ACC112 (cell line): ENCODE results near the gene RBM17.
"Not testable (repeated sequence)": the region's sequence is repeated elsewhere in the genome, so short reads cannot be mapped to it uniquely, and the experiment has no call there.

Source experiments
- H2AFZ ChIP-seq: fragments of 200-600 bp; sonication (generic); one replicate; pipeline ENCODE4 v1.6.0; 2017; ENCODE audit warnings: antibody characterized with exemption, low read length; ENCODE audit not compliant: unreplicated experiment
- H3K27ac ChIP-seq: fragments of 200-600 bp; sonication (generic); 2 replicates; pipeline ENCODE4 v1.5.1; 2014; ENCODE audit warnings: low read depth, mild to moderate bottlenecking, antibody characterized with exemption, low read length, moderate library complexity
- H3K27me3 ChIP-seq: fragments of 200-600 bp; sonication (generic); 2 replicates; pipeline ENCODE4 v1.6.1; 2014; ENCODE audit warnings: mild to moderate bottlenecking, antibody characterized with exemption, low read length, moderate library complexity, mixed read lengths; ENCODE audit not compliant: insufficient read depth
- H3K36me3 ChIP-seq: fragments of 200-600 bp; sonication (generic); 2 replicates; pipeline ENCODE4 v1.6.1; 2016; ENCODE audit warnings: mild to moderate bottlenecking, antibody characterized with exemption, low read length, moderate library complexity, mixed read lengths; ENCODE audit not compliant: insufficient read depth
- H3K4me1 ChIP-seq: fragments of 200-600 bp; sonication (generic); one replicate; pipeline ENCODE4 v1.6.1; 2016; ENCODE audit warnings: low read length, mixed read lengths; ENCODE audit not compliant: insufficient read depth, unreplicated experiment, control insufficient read depth
- H3K4me3 ChIP-seq: fragments of 200-600 bp; sonication (generic); 2 replicates; pipeline ENCODE4 v1.5.1; 2014; ENCODE audit warnings: mild to moderate bottlenecking, low read depth, low read length
- H3K79me2 ChIP-seq: fragments of 200-600 bp; sonication (generic); one replicate; pipeline ENCODE4 v1.6.0; 2016; ENCODE audit warnings: low read length; ENCODE audit not compliant: control insufficient read depth, unreplicated experiment, insufficient read depth

RBM17 gene

GRCh38 chr10:6058682-6059475, 30.0 kb upstream of the RBM17 start:
- no peak overlapping the region for H3K27ac ChIP-seq
- H3K36me3 ChIP-seq: no peaks in the 10 kb centered on the region
- H3K4me1 ChIP-seq: no peaks in the 10 kb centered on the region
- H3K4me3 ChIP-seq: no peak overlapping the region
- peaks cover 41% of the 10 kb centered on the region for H3K27me3 ChIP-seq
- no peaks in the 10 kb centered on the region for H3K79me2 ChIP-seq
- no peak overlapping the region for H2AFZ ChIP-seq

GRCh38 chr10:6059506-6059905, 29.3 kb upstream of the RBM17 start:
- no peaks in the 10 kb centered on the region for H3K4me1 ChIP-seq
- H3K4me3 ChIP-seq: no peak overlapping the region
- H3K27me3 ChIP-seq: peaks cover 41% of the 10 kb centered on the region
- no peak overlapping the region for H2AFZ ChIP-seq
- no peaks in the 10 kb centered on the region for H3K36me3 ChIP-seq
- no peaks in the 10 kb centered on the region for H3K79me2 ChIP-seq
- no peak overlapping the region for H3K27ac ChIP-seq

GRCh38 chr10:6061056-6061455, 27.8 kb upstream of the RBM17 start:
- no peaks in the 10 kb centered on the region for H3K36me3 ChIP-seq
- H3K27ac ChIP-seq: no peak overlapping the region
- H3K27me3 ChIP-seq: peaks cover 33% of the 10 kb centered on the region
- no peak overlapping the region for H3K4me3 ChIP-seq
- H3K79me2 ChIP-seq: no peaks in the 10 kb centered on the region
- H2AFZ ChIP-seq: no peak overlapping the region
- H3K4me1 ChIP-seq: peaks cover 7% of the 10 kb centered on the region

- Histone ChIP-seq H3K27me3 (peaks cover 31% of the 10 kb centered on the region), H3K4me1 (peaks cover 10% of the 10 kb centered on the region), H3K27ac (no peak within 1 kb of the TSS), H3K4me3 (no peak within 1 kb of the TSS), H3K79me2 (no peaks in the 10 kb centered on the region), H2AFZ (no peak within 1 kb of the TSS), H3K36me3 (no peaks in the 10 kb centered on the region)
Measured at GRCh38 chr10:6062101-6062771, 26.6 kb upstream of the RBM17 start, which contains the start of gene IL2RA. Gene IL2RA, minus strand, starts transcription at chr10:6062367. Its CDS starts 216 bp downstream, at chr10:6062151.

GRCh38 chr10:6064119-6064518, 24.7 kb upstream of the RBM17 start:
- peaks cover 28% of the 10 kb centered on the region for H3K27me3 ChIP-seq
- no peak overlapping the region for H3K4me3 ChIP-seq
- no peaks in the 10 kb centered on the region for H3K36me3 ChIP-seq
- H2AFZ ChIP-seq: no peak overlapping the region
- no peak overlapping the region for H3K27ac ChIP-seq
- H3K4me1 ChIP-seq: peaks cover 10% of the 10 kb centered on the region
- H3K79me2 ChIP-seq: no peaks in the 10 kb centered on the region

GRCh38 chr10:6064726-6065125, 24.1 kb upstream of the RBM17 start:
- peaks cover 10% of the 10 kb centered on the region for H3K4me1 ChIP-seq
- not testable (repeated sequence) for H2AFZ ChIP-seq, H3K36me3 ChIP-seq, H3K4me3 ChIP-seq, H3K79me2 ChIP-seq, H3K27ac ChIP-seq
- peaks cover 23% of the 10 kb centered on the region for H3K27me3 ChIP-seq

- Histone ChIP-seq H3K27me3 (peaks cover 23% of the 10 kb centered on the region; the same call in 1 of the 2 replicates), H3K4me3 (no peak overlapping the region), H3K79me2 (no peaks in the 10 kb centered on the region), H3K36me3 (no peaks in the 10 kb centered on the region), H2AFZ (no peak overlapping the region), H3K27ac (no peak overlapping the region), H3K4me1 (peaks cover 10% of the 10 kb centered on the region)
Measured at GRCh38 chr10:6065406-6065805, 23.4 kb upstream of the RBM17 start.

GRCh38 chr10:6065835-6066234, 23.0 kb upstream of the RBM17 start:
- Histone ChIP-seq H2AFZ (no peak overlapping the region), H3K27me3 (peaks cover 27% of the 10 kb centered on the region; the same call in 1 of the 2 replicates), H3K4me1 (peaks cover 10% of the 10 kb centered on the region)

GRCh38 chr10:6067457-6067856, 21.4 kb upstream of the RBM17 start:
- H3K79me2 ChIP-seq: no peaks in the 10 kb centered on the region
- no peak overlapping the region for H3K27ac ChIP-seq
- H2AFZ ChIP-seq: no peak overlapping the region
- peaks cover 32% of the 10 kb centered on the region; the same call in 1 of the 2 replicates for H3K27me3 ChIP-seq
- no peak overlapping the region for H3K4me3 ChIP-seq
- H3K36me3 ChIP-seq: no peaks in the 10 kb centered on the region
- H3K4me1 ChIP-seq: peaks cover 10% of the 10 kb centered on the region

More at GRCh38 chr10:6065835-6066234, 23.0 kb upstream of the RBM17 start:
- Histone ChIP-seq H3K27ac (no peak overlapping the region), H3K36me3 (no peaks in the 10 kb centered on the region), H3K4me3 (no peak overlapping the region), H3K79me2 (no peaks in the 10 kb centered on the region)

- Histone ChIP-seq H3K79me2 (no peaks in the 10 kb centered on the region), H3K36me3 (no peaks in the 10 kb centered on the region), H2AFZ (no peak overlapping the region), H3K27me3 (peaks cover 35% of the 10 kb centered on the region; the same call in 1 of the 2 replicates), H3K4me1 (peaks cover 10% of the 10 kb centered on the region), H3K27ac (no peak overlapping the region), H3K4me3 (no peak overlapping the region)
Measured at GRCh38 chr10:6068006-6068405, 20.8 kb upstream of the RBM17 start.

GRCh38 chr10:6068422-6068821, 20.4 kb upstream of the RBM17 start:
- peaks cover 38% of the 10 kb centered on the region for H3K27me3 ChIP-seq
- H3K4me1 ChIP-seq: peaks cover 10% of the 10 kb centered on the region
- H3K36me3 ChIP-seq: no peaks in the 10 kb centered on the region
- no peak overlapping the region for H3K4me3 ChIP-seq
- H2AFZ ChIP-seq: no peak overlapping the region
- H3K79me2 ChIP-seq: no peaks in the 10 kb centered on the region
- H3K27ac ChIP-seq: no peak overlapping the region
